NCI-H2029 treated with DMSO at 0.1 percent for 48 hours (cell line): ENCODE measurements around the gene EMP1.

Experiments
- DNase-seq: peaks from one replicate; lab custom pipeline; 2025; lab: John Stamatoyannopoulos, UW

The EMP1 gene

DNA sequence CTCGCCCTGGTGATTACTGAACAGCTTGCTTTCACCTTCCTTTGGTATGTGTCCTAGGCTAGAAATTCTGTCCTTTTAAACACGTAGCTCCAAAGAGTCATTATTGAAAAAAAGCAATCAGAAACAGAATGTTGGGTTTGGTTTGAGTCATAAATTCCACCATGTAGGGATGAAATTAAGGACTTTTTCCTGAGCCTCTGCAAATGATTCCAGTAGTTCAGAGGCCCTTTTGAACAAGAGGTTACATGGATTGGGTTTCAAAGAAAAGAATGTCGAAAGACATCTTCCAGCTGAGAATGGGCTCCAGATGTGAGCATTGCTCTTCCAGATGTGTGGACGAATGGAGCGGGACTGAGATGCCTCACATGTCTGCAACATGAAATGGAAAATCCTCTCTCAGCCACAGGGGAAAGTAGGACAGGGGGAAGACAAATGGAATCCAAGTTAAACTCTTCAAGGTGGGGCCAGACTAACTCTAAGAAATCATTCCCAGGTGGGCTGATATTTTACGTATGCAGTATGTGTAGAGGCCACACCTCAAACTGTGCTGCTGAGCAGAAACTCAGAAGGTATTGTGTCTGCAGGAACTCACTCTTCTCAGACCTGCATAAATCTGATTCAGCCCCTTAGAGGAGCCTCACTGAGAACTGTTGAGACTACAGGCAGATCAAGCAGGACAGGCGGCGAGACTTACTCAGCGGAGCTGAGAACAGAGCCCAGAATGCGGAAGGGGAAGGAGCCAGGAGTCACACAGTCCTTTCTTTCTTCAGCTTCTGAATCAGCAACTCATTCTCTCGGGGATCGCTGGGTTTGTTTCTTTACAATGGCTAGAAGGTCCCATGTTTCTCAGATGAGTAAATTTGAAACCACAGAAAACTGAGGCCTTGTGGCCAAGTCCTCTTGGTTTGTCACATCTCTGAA lies 23.3 kb upstream of the EMP1 start:
- DNase-seq, result no peak

DNA sequence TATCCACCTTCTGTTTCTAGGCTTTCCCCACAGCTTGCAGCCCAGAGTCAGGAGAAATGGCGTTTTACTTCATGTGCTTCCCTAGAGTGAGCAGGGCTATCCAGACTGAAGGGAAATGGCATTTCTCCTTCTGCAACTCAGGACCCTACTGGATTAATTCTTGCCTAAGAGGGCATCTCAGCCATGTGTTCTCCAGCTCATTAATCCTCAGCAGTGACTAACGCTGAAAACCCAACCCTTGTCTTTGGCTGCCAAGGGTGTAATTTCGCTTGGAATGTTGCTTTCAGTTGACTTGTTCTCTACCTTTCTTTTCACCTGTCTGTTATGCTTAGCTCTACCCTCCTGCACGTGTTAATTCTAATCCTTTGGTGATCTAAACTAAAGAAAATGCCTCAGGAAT lies 21.0 kb upstream of the EMP1 start:
- DNase-seq, result no peak

DNA sequence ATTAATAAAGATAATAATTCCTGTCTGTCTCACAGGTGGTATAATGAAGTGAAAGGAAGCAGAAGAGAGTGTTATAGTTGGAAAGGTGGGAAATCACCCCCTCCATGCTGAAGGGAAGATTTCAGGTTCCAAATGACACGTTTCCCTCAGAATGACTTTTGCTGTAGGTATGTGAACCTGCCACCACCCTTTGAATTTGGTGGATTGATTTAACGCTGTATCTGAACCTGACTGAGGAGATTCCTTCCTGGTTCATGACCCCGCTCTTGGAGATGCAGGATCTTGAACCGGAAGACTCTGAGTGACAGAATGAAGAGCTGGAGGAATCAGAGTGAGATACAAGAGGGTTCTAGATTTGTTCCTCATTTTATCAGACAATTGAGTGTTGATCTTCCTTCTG lies 20.3 kb upstream of the EMP1 start:
- DNase-seq, result no peak

DNA sequence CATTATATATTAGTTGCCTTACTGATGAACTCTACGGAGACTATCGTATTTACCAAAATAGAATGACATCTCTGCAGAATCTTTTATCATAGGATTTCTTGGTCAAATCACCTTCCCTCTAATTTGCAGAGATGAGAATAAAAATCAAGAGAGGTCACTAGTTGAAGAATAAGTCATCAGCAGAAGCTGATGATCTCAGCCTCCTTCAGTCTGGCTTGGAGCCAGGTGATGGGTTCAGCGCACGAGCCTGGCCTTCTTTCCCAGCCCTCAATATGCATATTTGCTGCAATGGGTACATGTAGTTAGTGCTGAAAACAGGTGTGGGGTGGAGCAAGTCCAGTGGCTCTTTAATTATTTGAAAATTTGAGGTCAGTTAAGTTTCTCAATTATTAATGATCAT lies 19.2 kb upstream of the EMP1 start:
- DNase-seq, result no peak

DNA sequence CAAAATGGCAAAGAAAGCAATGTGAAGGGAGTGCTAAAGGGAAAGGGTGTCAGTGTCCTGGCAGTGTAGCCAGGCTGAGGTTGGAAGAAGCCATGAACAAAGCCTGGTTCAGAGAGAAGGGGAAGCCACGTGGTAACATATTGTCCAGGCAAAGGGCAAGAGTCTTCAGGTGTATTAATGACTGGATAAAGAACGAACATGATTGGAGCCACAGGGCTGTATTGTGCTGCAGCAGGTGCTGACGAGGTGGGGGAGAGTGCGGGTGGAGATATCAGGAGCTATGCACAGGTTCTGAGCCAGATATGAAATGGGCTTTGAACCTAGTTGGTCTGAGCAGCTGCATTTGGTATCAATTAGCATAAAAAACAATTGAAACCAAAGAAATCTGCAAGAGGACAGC lies 18.6 kb upstream of the EMP1 start:
- DNase-seq, result no peak

DNA sequence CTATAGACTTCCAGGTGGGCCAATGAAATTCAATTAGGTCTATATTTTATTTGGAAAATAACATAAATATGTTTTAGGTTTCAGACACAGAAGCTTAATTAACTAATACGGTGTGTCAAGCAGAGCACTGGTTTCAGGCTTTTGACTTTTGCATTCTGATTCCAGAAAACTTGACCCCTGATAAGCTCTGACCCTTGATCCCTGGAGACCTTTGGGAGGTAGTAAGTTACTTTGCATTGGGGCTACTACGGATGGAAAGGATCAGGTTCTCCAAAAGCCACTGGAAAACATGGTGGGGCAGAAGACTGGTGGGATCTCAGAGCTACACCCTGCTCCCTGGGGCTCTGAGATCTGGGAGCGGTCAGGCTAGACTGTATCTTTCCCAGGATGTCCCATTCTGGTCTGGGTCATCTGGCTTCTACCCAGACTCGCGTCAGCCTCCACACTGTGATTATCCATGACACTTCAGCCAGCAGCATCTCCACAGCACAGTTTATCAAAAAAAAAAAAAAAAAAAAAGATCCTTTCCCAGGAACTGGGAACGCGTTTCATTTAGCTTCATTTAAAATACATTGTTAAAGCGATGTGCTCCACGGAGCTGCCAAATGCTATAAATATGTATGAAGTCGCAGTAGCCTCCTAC lies 17.8 kb upstream of the EMP1 start:
- no peak for DNase-seq

DNA sequence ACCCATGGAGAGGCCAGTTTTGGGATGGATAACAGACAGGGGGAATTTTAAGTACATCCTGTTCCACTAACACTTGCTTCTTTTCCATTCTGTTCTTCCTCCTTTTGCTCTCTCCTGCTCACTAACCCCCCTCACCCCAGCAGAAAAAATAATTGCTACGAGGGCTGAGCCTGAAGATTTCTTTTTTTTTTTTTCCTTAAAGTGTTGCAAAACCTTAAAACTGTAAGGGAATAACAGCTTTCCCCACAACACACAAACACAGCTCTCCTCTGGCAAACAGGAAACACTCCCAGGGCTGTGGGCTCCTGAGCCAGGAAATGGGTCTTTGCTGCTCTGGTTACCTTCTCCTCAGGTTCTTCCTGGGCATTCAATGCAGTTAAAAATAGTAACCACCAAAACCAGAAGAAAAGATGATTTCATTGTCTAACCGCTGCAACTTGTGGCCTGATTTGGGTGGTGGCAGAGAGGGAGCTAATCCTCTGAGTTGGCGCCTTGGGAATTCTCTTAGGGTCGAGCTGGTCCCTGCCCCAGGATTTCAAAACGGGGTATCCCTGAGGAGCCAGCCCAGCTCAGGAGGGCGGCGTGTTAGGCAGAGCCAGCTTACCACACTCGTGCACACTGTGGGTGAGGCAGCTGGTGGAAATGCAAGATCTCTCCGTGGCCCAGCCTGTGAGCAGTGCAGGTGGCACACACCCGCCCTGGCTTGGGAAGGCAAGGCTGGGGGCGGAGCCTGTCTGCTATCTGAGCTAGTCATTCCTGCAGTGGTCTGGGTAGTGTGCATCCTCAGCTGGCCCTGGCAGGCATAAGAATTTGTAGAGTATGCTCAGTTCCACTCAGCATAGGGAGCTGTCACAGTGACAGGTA lies 17.1 kb upstream of the EMP1 start:
- DNase-seq, result no peak

DNA sequence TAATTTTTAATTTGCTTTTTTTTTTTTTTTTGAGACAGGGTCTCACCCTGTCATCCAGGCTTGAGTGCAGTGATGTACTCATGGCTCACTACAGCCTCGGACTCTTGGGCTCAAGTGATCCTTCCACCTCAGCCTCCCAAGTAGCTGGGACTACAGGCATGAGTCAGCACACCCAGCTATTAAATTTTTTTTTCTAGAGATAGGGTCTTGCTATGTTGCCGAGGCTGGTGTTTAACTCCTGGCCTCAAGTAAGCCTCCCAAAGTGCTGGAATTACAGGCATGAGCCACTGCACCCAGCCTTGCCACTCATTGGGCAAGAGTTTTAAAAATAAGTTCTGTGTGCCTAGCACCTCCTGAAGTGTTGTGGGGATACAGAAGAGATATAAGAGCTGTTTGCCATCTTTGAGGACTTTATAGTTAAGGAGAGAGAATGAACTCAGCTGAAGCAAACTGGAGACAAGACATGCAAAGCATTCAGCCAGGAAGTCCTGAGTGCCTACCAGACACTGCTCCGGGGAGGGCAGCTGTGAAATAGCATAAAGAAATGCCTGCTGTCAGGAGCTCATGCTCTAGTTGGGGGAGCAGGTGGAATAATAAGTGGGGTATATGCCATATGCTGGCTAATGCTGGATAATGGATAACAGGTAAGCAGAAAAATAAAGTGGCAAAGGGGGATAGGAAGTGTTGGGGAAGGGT lies 15.0 kb upstream of the EMP1 start:
- DNase-seq, result no peak

DNA sequence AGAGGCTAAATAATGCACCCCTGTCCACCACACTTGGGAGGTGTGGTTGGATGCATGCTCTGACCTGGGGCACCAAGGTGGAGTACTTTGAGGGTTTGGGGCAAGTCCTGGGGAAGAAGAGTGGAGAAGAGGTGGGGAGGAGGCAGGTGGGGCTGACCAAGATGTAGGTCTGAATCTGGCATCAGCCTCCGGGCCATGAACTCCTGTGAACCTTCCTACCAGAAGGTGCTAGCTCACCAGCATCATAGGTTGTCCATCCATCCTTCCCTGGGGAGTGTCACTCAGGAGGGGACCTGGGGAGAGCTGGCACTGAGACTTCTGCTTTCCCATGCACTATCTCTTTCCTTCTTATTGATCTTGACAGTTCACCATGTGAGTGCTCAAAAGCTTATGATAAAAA lies 13.6 kb upstream of the EMP1 start:
- no peak for DNase-seq

DNA sequence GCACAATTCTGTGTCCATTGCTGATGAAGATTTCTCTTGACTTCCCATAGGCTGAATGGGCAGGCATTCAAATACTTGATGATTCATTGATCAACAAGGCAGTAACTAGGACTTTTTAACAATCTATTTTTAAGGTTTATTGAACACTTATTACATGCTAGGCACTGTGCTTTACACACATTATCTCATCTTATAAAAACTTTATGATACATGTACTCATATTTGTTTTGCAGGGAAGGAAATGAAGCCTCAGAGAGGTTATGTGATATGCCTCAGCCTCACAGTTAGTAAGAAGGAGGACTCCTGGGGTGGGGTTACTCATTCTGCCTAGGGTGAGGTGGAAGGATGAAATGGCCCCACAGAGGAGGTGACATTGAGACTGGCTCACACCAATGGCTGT lies 12.9 kb upstream of the EMP1 start:
- no peak for DNase-seq

DNA sequence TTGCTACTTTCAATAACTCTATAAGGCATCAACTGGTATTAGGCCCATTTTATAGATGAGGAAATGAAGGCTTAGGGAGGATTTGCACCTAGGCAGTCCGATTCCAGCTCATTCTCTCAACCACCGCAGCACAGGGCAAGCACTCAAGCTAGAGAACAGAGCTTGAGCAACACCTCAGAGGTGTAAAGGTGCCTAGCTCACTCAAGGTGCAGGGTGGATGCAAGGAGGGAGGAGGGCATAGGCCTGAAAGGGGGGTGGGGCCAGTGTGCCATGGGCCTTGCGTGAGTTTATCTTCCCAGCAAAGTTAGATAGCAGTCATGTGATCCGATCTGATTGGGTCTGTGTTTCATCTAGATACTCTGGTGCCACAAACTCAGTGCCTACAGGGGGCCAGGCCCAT lies 10.2 kb upstream of the EMP1 start:
- no peak for DNase-seq

DNA sequence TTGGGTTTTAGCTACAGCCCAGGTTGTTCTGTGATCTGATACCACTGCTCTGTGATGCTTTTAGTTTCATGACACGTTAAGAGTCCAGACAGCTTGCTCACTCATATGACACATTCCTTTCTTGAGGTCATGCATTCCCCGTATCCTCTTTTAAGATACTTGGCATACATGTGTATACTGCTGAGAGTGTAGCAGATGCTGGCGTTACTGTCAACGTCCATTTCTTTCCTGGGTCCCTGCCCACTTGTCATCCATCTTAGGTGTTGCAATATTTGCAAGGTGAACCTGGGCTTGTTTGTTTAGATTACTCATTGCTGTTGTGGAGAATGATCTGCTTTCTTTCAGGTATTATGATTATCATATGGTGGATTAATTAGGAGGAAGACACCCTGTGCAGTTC lies 9.1 kb upstream of the EMP1 start:
- DNase-seq, result no peak

DNA sequence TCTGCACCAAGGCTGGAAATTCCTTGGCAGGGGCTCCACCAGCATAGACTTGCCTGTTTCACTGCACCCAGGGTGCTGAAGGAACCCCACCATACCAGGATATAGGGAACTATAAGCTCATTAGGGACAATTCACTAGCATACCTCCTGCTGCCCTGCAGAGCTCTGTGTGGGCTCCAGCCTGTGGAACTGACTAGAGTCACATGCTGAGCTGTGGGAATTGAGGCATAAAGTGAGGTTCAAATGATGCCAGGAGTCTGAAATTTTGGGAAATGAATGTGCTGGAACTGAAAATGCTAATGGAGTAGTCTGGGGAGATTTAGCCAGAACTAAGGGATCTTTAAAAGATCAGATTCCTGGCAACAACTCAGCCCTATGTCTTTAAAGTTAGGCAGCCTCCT lies 7.3 kb upstream of the EMP1 start:
- no peak for DNase-seq

DNA sequence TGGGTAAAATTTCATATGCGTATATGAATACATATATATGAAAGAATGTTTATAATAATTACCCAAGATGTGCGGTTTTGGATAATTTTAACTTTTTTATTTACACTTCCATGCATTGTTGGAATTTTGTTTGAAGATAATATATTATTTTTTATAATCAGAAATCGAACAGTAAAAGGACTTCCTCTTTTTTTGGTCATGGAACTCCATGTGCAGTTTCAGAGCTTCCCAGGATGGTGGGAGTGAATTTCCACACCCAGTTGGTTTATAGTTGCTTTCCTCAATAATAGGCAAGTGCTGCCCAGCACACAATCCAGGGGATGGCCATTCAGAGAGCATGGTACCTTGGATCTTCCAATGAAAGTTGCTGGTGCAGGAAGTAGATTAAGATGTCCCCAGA lies 6.3 kb upstream of the EMP1 start:
- DNase-seq, result no peak

DNA sequence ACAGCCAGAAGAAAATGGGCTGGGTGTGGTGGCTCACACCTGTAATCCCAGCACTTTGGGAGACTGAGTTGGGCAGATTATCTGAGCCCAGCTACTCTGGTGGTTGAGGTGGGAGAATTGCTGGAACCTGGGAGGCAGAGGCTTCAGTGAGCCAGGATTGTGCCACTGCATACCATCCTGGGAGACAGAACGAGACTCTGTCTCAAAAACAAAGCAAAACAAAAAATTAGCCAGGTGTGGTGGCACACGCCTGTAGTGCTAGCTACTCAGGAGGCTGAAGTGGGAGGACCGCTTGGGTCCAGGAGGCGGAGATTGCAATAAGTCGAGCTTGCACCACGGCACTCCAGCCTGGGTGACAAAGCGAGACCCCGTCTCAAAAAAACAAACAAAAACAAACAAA lies 3.8 kb upstream of the EMP1 start:
- no peak for DNase-seq

DNA sequence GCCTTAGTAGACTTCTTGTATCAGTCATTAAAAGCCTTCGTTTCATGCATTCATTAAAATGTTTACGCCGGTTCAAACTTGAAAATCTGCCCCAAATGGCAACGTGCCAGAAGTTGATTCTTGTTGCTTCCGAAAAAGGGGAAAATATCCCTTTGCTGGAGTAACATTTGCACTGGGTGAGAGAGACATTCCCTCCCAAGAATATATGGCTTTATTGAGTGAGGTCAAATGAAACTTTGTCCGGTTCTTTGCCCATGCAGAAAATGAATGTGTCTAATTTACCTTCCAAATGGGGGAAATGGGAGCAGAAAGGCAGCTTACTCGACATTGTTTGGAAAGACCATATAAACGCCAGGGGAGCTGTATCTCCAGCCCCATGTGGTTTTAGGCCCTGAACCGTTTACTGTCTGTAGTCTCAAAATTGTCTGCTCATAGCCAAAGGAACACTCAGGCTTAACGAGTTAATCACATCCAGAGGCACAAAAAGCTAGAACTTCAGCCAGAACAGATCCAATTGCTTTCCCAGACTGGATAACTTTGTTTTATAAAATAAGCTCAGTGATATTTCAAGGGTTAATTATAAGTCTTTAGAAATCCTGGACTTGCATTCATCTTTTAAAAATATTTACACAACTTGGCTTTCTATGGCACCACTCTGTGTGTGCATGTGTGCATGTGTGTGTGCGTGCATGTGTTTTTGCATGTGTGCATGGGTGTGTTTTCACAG lies 2.9 kb upstream of the EMP1 start:
- no peak for DNase-seq

DNA sequence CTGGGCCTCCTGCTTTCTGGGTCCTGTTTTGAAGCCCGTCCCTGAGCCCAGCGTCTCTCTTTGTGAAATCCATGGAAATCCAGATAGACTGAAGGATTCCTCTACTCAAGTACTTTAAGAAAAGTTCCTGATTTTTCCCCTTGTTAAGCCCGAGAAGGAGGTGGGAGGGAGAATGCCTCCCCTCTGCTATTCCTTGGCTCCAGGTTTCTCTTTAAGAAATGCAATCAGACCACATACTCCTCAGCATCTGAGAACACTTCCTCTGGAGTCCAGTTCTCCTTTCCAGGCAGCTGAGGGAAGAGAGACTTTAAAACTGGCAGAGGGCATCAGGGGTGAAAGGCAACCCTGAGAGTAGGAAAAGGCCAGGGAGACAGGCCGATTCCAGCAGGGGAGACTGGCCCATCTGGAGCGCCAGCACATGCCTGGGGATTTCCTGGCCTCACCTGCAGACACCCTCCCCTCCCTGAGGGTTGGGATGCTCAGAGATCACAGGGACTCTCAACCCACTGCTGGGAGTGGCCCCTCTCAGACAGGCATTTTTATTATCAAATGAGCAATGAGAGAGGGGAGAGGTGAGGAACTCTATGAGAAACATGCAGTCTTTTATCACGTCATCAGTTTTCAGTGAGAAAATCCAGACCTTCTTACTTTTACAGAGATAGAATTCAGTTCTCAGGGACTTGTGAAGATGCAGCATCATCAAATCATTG lies 2.0 kb upstream of the EMP1 start:
- DNase-seq, result no peak

DNA sequence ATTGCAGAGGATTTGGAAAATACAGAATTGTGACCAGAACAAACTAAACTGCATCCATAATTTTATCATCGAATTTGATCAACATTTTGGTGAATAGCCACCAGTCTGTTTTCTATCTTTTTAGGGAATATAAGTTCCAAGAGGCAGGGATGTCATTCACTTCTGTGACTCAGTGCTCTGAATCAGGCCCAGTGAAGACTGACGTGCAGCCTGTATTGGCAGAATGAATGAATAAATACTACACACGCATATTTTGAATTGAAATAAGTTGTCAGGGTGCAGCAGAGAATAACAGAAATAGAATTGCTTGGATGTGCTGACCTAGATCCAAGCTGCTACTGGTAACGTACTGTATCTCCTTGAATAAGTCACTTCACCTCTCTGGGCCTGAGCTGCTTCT lies 1.3 kb upstream of the EMP1 start:
- DNase-seq, result no peak

DNA sequence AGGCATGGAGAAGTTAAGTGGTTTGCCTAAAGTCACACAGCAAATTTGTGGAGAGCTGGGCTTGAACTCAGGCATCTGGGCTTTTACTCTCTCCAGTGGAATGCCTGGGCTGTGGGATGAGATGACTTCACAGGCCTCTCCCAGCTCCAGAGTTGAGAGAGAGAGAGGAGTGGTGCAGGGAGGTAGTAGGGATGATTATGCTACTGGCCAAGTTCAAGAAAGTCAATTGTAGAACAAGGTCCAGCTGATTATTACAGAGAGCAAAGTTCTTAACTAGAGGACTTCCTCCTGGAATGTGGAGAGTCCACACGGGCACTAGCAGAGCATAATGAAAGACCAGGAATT lies 769 bp upstream of the EMP1 start:
- no peak for DNase-seq

DNA sequence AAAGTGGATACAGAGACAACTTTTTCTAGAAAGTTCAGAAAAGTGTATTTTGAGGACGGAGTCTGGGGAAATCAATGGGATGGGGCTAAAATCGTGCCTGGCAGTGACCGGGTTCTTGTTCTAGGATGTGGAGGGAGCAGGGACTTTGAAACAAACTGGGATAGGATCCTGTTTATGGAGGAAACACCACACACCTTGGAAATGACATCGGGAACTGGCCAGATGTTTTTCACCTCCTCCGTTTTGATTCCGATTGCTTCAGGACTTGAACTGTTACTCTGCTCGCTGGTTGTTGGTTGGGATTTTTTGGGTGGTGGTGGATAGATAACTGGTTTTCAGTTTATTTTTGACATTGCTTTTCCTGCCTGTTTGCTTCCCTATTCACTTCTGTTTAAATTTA lies 506 bp downstream of the EMP1 start:
- DNase-seq, result no peak

DNA sequence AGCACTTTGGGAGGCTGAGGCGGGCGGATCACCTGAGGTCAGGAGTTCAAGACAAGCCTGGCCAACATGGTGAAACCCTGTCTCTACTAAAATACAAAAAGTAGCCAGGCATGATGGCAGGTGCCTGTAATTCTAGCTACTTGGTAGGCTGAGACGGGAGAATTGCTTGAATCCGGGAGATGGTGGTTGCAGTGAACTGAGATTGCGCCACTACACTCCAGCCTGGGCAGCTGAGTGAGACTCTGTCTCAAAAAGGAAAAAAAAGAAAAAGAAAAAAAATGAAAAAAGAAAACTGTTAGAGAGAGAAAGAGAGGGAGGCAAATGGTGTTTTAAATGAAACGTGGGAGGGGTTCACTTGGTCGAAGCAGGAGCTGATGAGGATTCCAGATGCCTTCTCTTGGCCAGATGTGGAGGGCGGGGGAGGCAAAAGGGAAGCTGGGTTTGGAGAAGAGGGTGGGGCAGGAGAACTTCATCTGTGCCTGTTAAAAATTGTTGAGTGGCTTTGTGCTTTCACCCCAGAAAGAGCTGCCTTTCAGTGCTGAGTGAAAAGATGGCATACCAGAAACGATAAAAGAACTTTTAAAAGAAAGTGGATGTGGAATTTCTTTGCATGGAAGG lies 1.1 kb downstream of the EMP1 start:
- no peak for DNase-seq
